ENCODE data around the gene SPINK8. TPM values are rescaled to one million over a fixed set of nuclear protein-coding genes. Genes with fewer than 3 reads are reported as not detected.

Gene SPINK8
- polyA plus RNA-seq, 3 donors: not detected

DNA sequence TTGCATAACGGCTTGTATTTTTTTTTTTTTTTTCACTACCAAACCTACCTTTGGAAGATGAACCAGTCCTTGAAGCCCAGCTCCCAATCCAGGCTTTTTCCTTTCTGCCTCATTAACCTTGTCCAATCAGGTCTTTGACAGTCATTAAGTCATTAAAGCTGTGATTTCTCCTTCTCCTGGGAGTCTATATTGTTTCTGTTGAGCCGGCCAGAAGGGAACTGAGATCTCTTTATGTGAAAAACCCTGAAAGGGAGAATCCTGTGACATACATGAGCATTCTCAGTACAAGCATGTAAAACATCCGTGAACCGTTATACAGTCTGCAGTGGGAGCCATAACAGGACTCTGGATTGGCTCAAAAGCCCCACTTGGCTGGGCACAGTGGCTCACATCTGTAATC is 52.6 kb downstream of the SPINK8 start:
- intact Hi-C loops (cut with micrococcal nuclease): no loop called here
- Mint-ChIP-seq H3K36me3 (no peaks in the 10 kb centered on the region), H3K27ac (no peak overlapping the region), H3K9me3 (peaks cover 0 to 11% (median 4%) of the 10 kb centered on the region in 7 donors), H3K27me3 (ENCODE audit: low read depth in 3 of 3) (peaks cover 1 to 3% (median 3%) of the 10 kb centered on the region in 3 donors), H3K4me3 (no peak overlapping the region), H3K4me1 (no peaks in the 10 kb centered on the region)
- 100% methylated on average over 2 of the region's 4 CpGs for WGBS (ENCODE audit: insufficient coverage)
- TF ChIP-seq, protein P1, sequence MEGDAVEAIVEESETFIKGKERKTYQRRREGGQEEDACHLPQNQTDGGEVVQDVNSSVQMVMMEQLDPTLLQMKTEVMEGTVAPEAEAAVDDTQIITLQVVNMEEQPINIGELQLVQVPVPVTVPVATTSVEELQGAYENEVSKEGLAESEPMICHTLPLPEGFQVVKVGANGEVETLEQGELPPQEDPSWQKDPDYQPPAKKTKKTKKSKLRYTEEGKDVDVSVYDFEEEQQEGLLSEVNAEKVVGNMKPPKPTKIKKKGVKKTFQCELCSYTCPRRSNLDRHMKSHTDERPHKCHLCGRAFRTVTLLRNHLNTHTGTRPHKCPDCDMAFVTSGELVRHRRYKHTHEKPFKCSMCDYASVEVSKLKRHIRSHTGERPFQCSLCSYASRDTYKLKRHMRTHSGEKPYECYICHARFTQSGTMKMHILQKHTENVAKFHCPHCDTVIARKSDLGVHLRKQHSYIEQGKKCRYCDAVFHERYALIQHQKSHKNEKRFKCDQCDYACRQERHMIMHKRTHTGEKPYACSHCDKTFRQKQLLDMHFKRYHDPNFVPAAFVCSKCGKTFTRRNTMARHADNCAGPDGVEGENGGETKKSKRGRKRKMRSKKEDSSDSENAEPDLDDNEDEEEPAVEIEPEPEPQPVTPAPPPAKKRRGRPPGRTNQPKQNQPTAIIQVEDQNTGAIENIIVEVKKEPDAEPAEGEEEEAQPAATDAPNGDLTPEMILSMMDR (IDR thresholded peaks at IDR 0.05): no peak
- Histone ChIP-seq H3K9ac (ENCODE audit: insufficient read depth, low read length, poor library complexity, severe bottlenecking) (no peak overlapping the region), H3K36me3 (replicated peaks in 1 of 2; ENCODE audit: control insufficient read depth in 1 of 2, insufficient read depth in 2 of 2, low read length in 2 of 2) (no peaks in the 10 kb centered on the region), H3K79me2 (ENCODE audit: insufficient read depth, low read length) (no peaks in the 10 kb centered on the region), H3K4me1 (ENCODE audit: control insufficient read depth in 1 of 2, insufficient read depth in 2 of 2, low read length in 2 of 2) (no peaks in the 10 kb centered on the region), H3K27me3 (ENCODE audit: control insufficient read depth in 2 of 2, insufficient read depth in 2 of 2, low read length in 2 of 2) (no peaks in the 10 kb centered on the region), H3K27ac (ENCODE audit: low read depth in 1 of 2, low read length in 2 of 2) (no peak overlapping the region), H4K20me1 (ENCODE audit: insufficient read depth, low read length) (no peaks in the 10 kb centered on the region), H2AFZ (ENCODE audit: insufficient read depth, low read depth, low read length, poor library complexity, severe bottlenecking) (no peak overlapping the region), H3K9me3 (replicated peaks in 1 of 2; ENCODE audit: control insufficient read depth in 1 of 2, insufficient read depth in 1 of 2, low read length in 2 of 2) (peaks cover 0 to 8% of the 10 kb centered on the region in 2 donors), H3K4me2 (replicated peaks; ENCODE audit: extremely low read depth, low read length, poor library complexity, severe bottlenecking) (no peak overlapping the region), H3K4me3 (replicated peaks in 1 of 3; ENCODE audit: low read depth in 2 of 3, low read length in 3 of 3) (no peak overlapping the region)
- DNase-seq: no peak

DNA sequence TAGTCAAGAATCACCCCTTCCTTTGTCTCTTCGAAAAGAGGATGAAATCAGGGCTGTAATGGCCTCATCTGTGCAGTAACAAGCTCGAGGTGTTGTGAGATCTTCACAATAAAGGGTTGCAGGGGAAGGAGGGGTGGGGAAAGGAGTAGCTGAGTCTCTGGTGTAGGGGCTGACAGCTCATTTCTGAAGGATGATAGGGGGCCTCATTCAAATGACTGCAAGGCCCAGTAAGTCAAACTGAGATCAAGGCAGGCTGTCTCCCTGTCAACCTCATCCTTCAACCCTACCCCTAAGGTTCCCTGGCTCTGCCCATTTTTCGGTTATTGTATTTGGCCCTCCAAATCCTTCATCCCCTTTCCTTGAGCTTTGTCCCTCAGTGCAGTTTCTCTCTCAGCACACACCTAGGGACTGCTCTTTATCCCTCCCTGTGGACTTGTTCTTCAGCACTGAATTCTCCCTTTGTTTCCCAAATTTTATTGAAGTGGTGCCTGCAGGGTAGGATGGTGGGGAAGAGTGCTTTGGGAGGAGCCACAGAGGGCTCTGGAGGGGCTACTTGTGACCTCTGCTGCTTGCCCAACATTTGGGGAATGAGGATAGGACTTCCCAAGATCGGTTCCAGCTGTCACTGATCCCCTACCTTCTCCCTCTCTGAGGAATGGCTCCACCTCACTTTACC is 54.4 kb downstream of the SPINK8 start:
- peaks cover 1 to 4% (median 3%) of the 10 kb centered on the region in 3 donors for H3K27me3 Mint-ChIP-seq (ENCODE audit: low read depth in 3 of 3)
- WGBS (ENCODE audit: insufficient coverage): 96% methylated on average over 3 of the region's 4 CpGs
- no peak overlapping the region for H3K9ac ChIP-seq (ENCODE audit: insufficient read depth, low read length, poor library complexity, severe bottlenecking)
- no peaks in the 10 kb centered on the region for H4K20me1 ChIP-seq (ENCODE audit: insufficient read depth, low read length)
- H3K4me1 ChIP-seq (ENCODE audit: control insufficient read depth in 1 of 2, insufficient read depth in 2 of 2, low read length in 2 of 2): no peaks in the 10 kb centered on the region
- H3K9me3 ChIP-seq (replicated peaks in 1 of 2; ENCODE audit: control insufficient read depth in 1 of 2, insufficient read depth in 1 of 2, low read length in 2 of 2): peaks cover 0 to 8% of the 10 kb centered on the region in 2 donors
- H3K27me3 ChIP-seq (ENCODE audit: control insufficient read depth in 2 of 2, insufficient read depth in 2 of 2, low read length in 2 of 2): no peaks in the 10 kb centered on the region
- no peaks in the 10 kb centered on the region for H3K4me1 Mint-ChIP-seq
- no peak overlapping the region for H3K27ac Mint-ChIP-seq
- peaks cover 0 to 8% (median 4%) of the 10 kb centered on the region in 7 donors for H3K9me3 Mint-ChIP-seq
- no peaks in the 10 kb centered on the region for H3K79me2 ChIP-seq (ENCODE audit: insufficient read depth, low read length)
- no peak overlapping the region for H3K27ac ChIP-seq (ENCODE audit: low read depth in 1 of 2, low read length in 2 of 2)
- no peaks in the 10 kb centered on the region for H3K36me3 ChIP-seq (replicated peaks in 1 of 2; ENCODE audit: control insufficient read depth in 1 of 2, insufficient read depth in 2 of 2, low read length in 2 of 2)
- DNase-seq: no peak
- TF ChIP-seq, protein P1 (IDR thresholded peaks at IDR 0.05): no peak
- H3K4me2 ChIP-seq (replicated peaks; ENCODE audit: extremely low read depth, low read length, poor library complexity, severe bottlenecking): no peak overlapping the region
- no peak overlapping the region for H3K4me3 Mint-ChIP-seq
- H3K36me3 Mint-ChIP-seq: no peaks in the 10 kb centered on the region
- no peak overlapping the region for H3K4me3 ChIP-seq (replicated peaks in 1 of 3; ENCODE audit: low read depth in 2 of 3, low read length in 3 of 3)
- H2AFZ ChIP-seq (ENCODE audit: insufficient read depth, low read depth, low read length, poor library complexity, severe bottlenecking): no peak overlapping the region
- intact Hi-C loops (cut with micrococcal nuclease): loop anchor here (10.0 kb wide), 2 partner anchors 266 to 406 kb away; partner anchors contain the start of gene NCKIPSD (in 2 of the 2)
